ENCODE results near the gene SEMA4D. TPM values are rescaled to one million over a fixed set of nuclear protein-coding genes. Genes with fewer than 3 reads are reported as not detected.

Gene SEMA4D
- total and polyA plus RNA-seq, 4 donors = 1.4 to 26.2 (median 13.5) TPM

DNA sequence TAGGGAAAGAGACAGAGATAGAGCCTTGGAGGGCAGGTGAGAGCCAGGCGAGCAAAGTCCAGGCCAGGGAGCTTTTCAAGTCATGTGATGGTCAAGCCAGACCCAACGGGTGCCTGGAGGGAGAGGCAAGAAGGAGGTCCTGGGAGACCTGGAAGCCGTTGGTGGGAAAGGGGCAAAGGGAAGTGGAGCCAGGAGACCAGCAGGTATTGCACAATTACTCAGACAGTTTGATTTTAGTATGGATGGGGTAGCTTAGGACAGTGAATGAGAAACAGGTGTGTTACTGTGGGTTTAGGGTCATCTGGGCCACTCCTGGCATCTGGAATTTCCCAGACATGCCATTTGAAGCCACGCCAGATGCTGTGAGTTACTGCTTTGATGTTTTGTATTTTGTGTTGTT, 174.5 kb downstream of the SEMA4D start:
- intact Hi-C loops (cut with DNase I) = loop anchor here in 1 of 2 donors (5.0 kb wide), 1 partner anchor 229 kb away; no protein-coding TSS in a partner anchor
- H3K4me1 ChIP-seq (ENCODE audit: control insufficient read depth in 1 of 2, insufficient read depth in 2 of 2, low read length in 2 of 2) = peaks cover 0 to 6% of the 10 kb centered on the region in 2 donors
- peaks cover 1 to 3% of the 10 kb centered on the region in 2 donors for H3K36me3 ChIP-seq (ENCODE audit: control insufficient read depth in 1 of 2, insufficient read depth in 2 of 2, low read length in 1 of 2)

DNA sequence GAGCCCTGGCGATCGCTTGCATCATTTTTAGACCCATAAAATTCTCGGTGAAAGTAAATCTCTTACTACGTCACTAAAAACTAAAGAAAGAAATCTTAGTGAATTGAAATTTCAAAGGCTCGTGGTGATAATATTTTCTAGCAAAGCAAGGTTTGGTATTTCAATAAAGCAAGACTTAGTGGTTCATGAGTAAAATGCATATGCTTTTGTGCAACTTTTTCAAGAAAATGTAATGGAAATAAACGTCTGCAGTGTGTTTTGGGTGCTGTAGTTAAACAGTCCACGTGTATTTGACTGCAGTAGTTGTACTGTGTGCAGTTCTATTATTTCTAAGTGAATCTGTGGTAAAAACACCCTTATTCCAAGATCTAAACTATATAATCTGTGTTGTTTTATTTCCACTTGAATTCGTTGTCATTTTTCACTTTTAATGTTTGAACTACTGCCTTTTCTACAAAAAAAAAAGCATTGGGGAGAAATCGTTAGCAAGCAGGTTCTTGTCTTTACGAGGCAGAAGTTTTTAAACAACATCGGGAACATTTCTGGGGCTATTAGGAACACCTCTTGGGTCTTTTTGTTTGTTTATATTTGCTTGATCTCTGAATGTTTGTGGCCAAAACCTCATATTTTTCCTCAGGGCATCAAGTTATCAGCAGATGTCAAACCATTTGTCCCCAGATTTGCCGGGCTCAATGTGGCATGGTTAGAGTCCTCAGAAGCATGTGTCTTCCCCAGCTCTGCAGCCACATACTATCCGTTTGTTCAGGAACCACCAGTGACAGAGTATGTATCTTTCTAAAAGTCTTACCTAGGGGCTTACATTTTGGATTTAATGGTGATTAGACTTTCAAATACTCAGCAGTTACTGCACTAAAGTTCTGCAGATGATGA, 178.7 kb downstream of the SEMA4D start:
- DNase-seq (no peak), ATAC-seq (ENCODE audit: low FRiP score) (no peak)
- H3K4me3 ChIP-seq (ENCODE audit: low read length in 2 of 2) = peak overlapping the region; percentile 46 to 96
- no peaks in the 10 kb centered on the region for H3K27me3 ChIP-seq (ENCODE audit: control insufficient read depth in 1 of 2, insufficient read depth in 2 of 2, low read length in 1 of 2)
- WGBS, 2 donors = 0 to 1% methylated on average over 13 of the region's 13 CpGs
- no peaks in the 10 kb centered on the region for H3K36me3 ChIP-seq (ENCODE audit: control insufficient read depth in 1 of 2, insufficient read depth in 2 of 2, low read length in 1 of 2)
- intact Hi-C loops (cut with DNase I) = no loop called here
- H3K9me3 ChIP-seq (ENCODE audit: control insufficient read depth, low read length) = no peaks in the 10 kb centered on the region
- peak overlapping the region; percentile 49 to 93 for H3K27ac ChIP-seq (ENCODE audit: low read depth in 1 of 2, low read length in 2 of 2)
- H3K4me1 ChIP-seq (ENCODE audit: control insufficient read depth in 1 of 2, insufficient read depth in 2 of 2, low read length in 2 of 2) = peaks cover 2 to 13% of the 10 kb centered on the region in 2 donors

More for the DNA sequence above, 174.5 kb downstream of the SEMA4D start:
- H3K9me3 ChIP-seq (ENCODE audit: control insufficient read depth, low read length) = no peaks in the 10 kb centered on the region
- DNase-seq (no peak), ATAC-seq (ENCODE audit: low FRiP score) (no peak)
- no peak overlapping the region for H3K4me3 ChIP-seq (ENCODE audit: low read length in 2 of 2)
- no peaks in the 10 kb centered on the region for H3K27me3 ChIP-seq (ENCODE audit: control insufficient read depth in 1 of 2, insufficient read depth in 2 of 2, low read length in 1 of 2)
- 78 to 82% methylated on average over 4 of the region's 4 CpGs for WGBS, 2 donors
- no peak overlapping the region for H3K27ac ChIP-seq (ENCODE audit: low read depth in 1 of 2, low read length in 2 of 2)

DNA sequence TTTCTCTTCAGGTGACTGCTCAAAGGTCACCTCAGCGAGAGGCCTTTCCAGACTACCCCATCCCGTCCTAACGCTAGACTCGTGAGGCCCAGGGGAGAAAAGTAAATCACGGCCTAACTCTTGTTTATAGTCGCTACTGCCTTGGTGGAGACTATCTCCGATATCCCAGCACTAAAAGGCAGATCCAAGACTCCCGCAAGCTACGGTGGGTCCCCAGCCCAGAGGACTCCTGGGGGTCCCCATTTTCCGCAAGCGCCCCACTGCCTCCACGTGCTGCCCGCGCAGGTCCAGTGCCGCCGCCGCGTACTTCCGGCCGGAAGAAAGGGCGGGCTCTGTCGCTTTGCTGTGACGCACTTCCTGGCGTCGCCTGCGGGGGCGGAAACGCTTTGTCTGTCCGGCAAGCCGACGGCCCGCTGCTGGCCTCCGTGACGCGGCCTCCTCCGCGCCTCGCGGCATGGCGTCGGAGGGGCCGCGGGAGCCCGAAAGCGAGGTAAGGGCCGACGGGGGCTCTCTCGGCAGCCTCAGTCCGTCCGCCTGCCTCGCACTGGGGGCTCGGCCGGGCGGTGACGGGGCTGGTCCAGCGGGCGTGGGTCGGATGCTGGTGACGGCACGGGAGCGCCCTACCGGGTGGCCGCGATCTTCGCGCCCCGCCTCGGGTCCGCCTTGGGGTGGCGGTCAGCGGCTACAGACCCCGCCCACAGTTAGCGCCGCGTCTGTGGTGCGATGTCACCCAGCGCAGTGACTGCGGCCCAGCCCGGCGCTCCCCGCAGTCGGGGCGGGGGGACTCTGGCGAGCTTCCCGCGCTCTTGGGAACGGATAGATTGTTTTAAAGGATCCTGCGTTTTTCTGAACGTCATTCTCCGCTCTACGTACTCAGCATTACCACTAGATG, 179.5 kb downstream of the SEMA4D start, which contains the start of gene SECISBP2:
SECISBP2 (plus strand) TSS at position 378 of the 892 bp plus-strand sequence; CDS start at position 455, 77 bp downstream.
- Histone ChIP-seq H3K27me3 (ENCODE audit: control insufficient read depth in 1 of 2, insufficient read depth in 2 of 2, low read length in 1 of 2) (no peaks in the 10 kb centered on the region), H3K4me1 (ENCODE audit: control insufficient read depth in 1 of 2, insufficient read depth in 2 of 2, low read length in 2 of 2) (peaks cover 2 to 13% of the 10 kb centered on the region in 2 donors), H3K9me3 (ENCODE audit: control insufficient read depth, low read length) (no peaks in the 10 kb centered on the region), H3K4me3 (ENCODE audit: low read length in 2 of 2) (peak within 1 kb of the TSS; percentile 46 to 96), H3K36me3 (ENCODE audit: control insufficient read depth in 1 of 2, insufficient read depth in 2 of 2, low read length in 1 of 2) (no peaks in the 10 kb centered on the region), H3K27ac (ENCODE audit: low read depth in 1 of 2, low read length in 2 of 2) (peak within 1 kb of the TSS; percentile 49 to 93)
- DNase-seq (peak; percentile 98), ATAC-seq (ENCODE audit: low FRiP score) (peak; percentile 100)
- WGBS, 2 donors = 0% methylated on average over 75 to 91 of the region's 91 CpGs
- intact Hi-C loops (cut with DNase I) = no loop called here

DNA sequence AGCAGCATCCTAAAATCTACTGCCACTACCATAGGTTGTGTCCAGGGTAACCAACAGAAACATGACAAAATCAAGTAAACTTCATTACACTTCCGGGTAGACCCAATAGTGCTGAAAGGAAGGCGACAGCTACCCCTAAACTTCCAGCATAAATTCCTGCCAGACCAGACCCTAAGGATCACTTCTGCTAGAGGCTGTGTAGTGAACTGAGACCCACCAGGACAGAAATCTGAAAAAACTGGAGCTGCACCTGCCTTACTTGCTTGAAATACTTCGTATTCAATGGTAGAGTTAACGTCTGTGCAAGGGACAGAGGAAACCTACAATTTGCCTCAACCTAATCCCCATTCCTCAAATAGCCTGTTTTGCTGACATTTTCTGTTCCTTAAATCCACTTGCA, 180.6 kb downstream of the SEMA4D start:
- WGBS, 2 donors = 88 to 89% methylated on average over 4 of the region's 4 CpGs
- intact Hi-C loops (cut with DNase I) = no loop called here
- ATAC-seq (ENCODE audit: low FRiP score) = no peak

DNA sequence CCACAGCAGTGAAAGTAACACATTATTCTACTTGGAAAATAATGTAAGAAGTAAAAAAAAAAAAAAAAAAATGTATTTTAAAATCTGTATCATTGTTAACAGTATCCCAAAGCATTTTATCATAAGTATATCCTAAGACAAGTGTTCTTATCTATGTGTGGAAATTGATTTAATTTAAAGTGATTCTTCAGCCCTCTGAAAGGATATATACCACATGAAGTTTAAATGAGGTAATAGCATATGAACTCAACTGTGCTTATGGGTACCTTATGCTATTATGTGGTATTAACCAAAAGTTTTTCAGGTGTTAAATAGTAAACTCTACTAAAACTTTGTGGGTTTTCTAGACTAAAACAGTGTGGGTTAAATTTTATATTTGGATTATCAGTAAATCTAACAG, 182.4 kb downstream of the SEMA4D start:
- intact Hi-C loops (cut with DNase I) = no loop called here
- Histone ChIP-seq H3K9me3 (ENCODE audit: control insufficient read depth, low read length) (no peaks in the 10 kb centered on the region), H3K36me3 (ENCODE audit: control insufficient read depth in 1 of 2, insufficient read depth in 2 of 2, low read length in 1 of 2) (no peaks in the 10 kb centered on the region), H3K4me3 (ENCODE audit: low read length in 2 of 2) (no peak overlapping the region), H3K27ac (ENCODE audit: low read depth in 1 of 2, low read length in 2 of 2) (no peak overlapping the region), H3K4me1 (ENCODE audit: control insufficient read depth in 1 of 2, insufficient read depth in 2 of 2, low read length in 2 of 2) (peaks cover 2 to 10% of the 10 kb centered on the region in 2 donors), H3K27me3 (ENCODE audit: control insufficient read depth in 1 of 2, insufficient read depth in 2 of 2, low read length in 1 of 2) (no peaks in the 10 kb centered on the region)
- DNase-seq (no peak), ATAC-seq (ENCODE audit: low FRiP score) (no peak)

More for the DNA sequence above, 180.6 kb downstream of the SEMA4D start:
- no peak overlapping the region for H3K27ac ChIP-seq (ENCODE audit: low read depth in 1 of 2, low read length in 2 of 2)
- no peaks in the 10 kb centered on the region for H3K9me3 ChIP-seq (ENCODE audit: control insufficient read depth, low read length)
- no peak for DNase-seq
- H3K36me3 ChIP-seq (ENCODE audit: control insufficient read depth in 1 of 2, insufficient read depth in 2 of 2, low read length in 1 of 2) = no peaks in the 10 kb centered on the region
- peaks cover 2 to 13% of the 10 kb centered on the region in 2 donors for H3K4me1 ChIP-seq (ENCODE audit: control insufficient read depth in 1 of 2, insufficient read depth in 2 of 2, low read length in 2 of 2)
- no peaks in the 10 kb centered on the region for H3K27me3 ChIP-seq (ENCODE audit: control insufficient read depth in 1 of 2, insufficient read depth in 2 of 2, low read length in 1 of 2)
- H3K4me3 ChIP-seq (ENCODE audit: low read length in 2 of 2) = no peak overlapping the region

DNA sequence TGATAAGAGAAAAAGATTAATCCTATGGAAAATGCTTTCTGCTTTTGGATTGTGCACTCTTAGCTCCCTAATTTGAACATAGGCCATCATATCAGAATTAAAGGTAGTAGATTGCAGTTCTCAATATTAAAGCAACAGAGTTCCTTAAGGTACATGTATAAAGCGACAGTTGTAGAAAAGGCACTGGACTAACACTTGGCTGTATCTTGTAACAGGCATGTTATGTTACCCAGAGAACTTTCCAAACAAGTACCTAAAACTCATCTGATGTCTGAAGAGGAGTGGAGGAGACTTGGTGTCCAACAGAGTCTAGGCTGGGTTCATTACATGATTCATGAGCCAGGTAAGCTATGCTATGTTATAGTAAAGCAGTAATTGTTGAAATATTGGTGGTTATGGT, 183.0 kb downstream of the SEMA4D start:
- DNase-seq (no peak), ATAC-seq (ENCODE audit: low FRiP score) (no peak)
- H3K27ac ChIP-seq (ENCODE audit: low read depth in 1 of 2, low read length in 2 of 2) = no peak overlapping the region
- no peaks in the 10 kb centered on the region for H3K27me3 ChIP-seq (ENCODE audit: control insufficient read depth in 1 of 2, insufficient read depth in 2 of 2, low read length in 1 of 2)
- H3K36me3 ChIP-seq (ENCODE audit: control insufficient read depth in 1 of 2, insufficient read depth in 2 of 2, low read length in 1 of 2) = no peaks in the 10 kb centered on the region
- peaks cover 2 to 8% of the 10 kb centered on the region in 2 donors for H3K4me1 ChIP-seq (ENCODE audit: control insufficient read depth in 1 of 2, insufficient read depth in 2 of 2, low read length in 2 of 2)
- H3K4me3 ChIP-seq (ENCODE audit: low read length in 2 of 2) = no peak overlapping the region
- 96 to 97% methylated on average over 1 of the region's 1 CpG for WGBS, 2 donors
- intact Hi-C loops (cut with DNase I) = no loop called here
- no peaks in the 10 kb centered on the region for H3K9me3 ChIP-seq (ENCODE audit: control insufficient read depth, low read length)

DNA sequence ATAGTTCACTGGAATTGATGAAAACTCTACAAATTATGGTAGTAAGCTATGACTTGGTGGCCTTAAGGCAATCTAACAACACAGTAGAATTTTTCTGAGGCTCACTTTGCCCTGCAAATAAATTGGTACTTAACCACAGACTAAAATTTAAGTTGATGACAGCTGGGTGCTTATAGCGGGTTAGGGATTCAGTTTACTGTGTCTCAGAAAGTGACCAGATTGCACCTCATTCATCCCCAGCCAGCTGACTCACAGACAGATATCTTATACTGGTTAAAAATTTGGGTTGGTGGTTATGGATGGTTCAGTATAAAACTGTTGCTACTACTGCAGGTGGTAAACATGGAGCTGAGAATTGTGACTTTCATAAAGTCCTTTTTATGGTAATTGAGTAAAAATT, 184.1 kb downstream of the SEMA4D start:
- Histone ChIP-seq H3K4me3 (ENCODE audit: low read length in 2 of 2) (no peak overlapping the region), H3K27ac (ENCODE audit: low read depth in 1 of 2, low read length in 2 of 2) (no peak overlapping the region), H3K36me3 (ENCODE audit: control insufficient read depth in 1 of 2, insufficient read depth in 2 of 2, low read length in 1 of 2) (no peaks in the 10 kb centered on the region), H3K4me1 (ENCODE audit: control insufficient read depth in 1 of 2, insufficient read depth in 2 of 2, low read length in 2 of 2) (peaks cover 2 to 6% of the 10 kb centered on the region in 2 donors), H3K27me3 (ENCODE audit: control insufficient read depth in 1 of 2, insufficient read depth in 2 of 2, low read length in 1 of 2) (no peaks in the 10 kb centered on the region), H3K9me3 (ENCODE audit: control insufficient read depth, low read length) (no peaks in the 10 kb centered on the region)
- intact Hi-C loops (cut with DNase I) = no loop called here
- 71 to 88% methylated on average over 1 of the region's 1 CpG for WGBS, 2 donors
- ATAC-seq (ENCODE audit: low FRiP score) (no peak), DNase-seq (no peak)

DNA sequence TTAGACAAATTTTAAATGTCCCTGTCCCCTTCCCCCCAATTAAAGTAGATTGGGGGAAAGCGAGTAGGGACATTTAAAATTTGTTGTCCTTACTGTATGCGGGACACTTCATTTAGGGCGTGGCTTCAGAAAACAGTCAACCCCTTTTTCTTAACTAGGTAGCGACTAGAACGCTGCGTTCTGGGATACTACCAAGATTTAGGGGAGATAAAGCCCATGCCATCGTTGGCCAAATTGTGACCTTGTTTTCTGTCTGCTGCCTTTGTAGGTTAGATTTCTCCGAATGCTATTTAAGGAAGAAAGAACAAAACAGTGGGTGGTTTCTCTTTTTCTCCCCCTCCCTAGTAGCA, 185.7 kb downstream of the SEMA4D start:
- 1% methylated on average over 8 of the region's 8 CpGs for WGBS, 2 donors
- Histone ChIP-seq H3K4me1 (ENCODE audit: control insufficient read depth in 1 of 2, insufficient read depth in 2 of 2, low read length in 2 of 2) (no peaks in the 10 kb centered on the region), H3K4me3 (ENCODE audit: low read length in 2 of 2) (no peak overlapping the region), H3K27ac (ENCODE audit: low read depth in 1 of 2, low read length in 2 of 2) (no peak overlapping the region), H3K36me3 (ENCODE audit: control insufficient read depth in 1 of 2, insufficient read depth in 2 of 2, low read length in 1 of 2) (no peaks in the 10 kb centered on the region), H3K27me3 (ENCODE audit: control insufficient read depth in 1 of 2, insufficient read depth in 2 of 2, low read length in 1 of 2) (no peaks in the 10 kb centered on the region), H3K9me3 (ENCODE audit: control insufficient read depth, low read length) (no peaks in the 10 kb centered on the region)
- intact Hi-C loops (cut with DNase I) = no loop called here
- DNase-seq (no peak), ATAC-seq (ENCODE audit: low FRiP score) (no peak)

Measured in aorta (tissue), 5 donors.